Stomach (tissue), 9 donors: ENCODE data around the gene RPL3. TPM values are rescaled to one million over a fixed set of nuclear protein-coding genes. Genes with fewer than 3 reads are reported as not detected.
A peak's percentile ranks its signal among the peaks of the same experiment; 100 is the strongest.
"Not testable (repeated sequence)": the region's sequence is repeated elsewhere in the genome, so short reads cannot be mapped to it uniquely, and the experiment has no call there.

Experiments used
- DNase-seq, 2 donors: peaks; one replicate each; pipeline versions ENCODE4 v3.0.0 to v3.0.0-alpha.2; 2013 to 2019
- H3K27ac ChIP-seq, 5 donors: fragments of 200-600 bp in 4 of 5; sonication (generic) in 4 of 5; one replicate each; pipeline ENCODE4 v1.5.1; 2013 to 2019; ENCODE audit warnings: mild to moderate bottlenecking in 1 of 5, moderate library complexity in 1 of 5
- H3K27me3 ChIP-seq, 3 donors: fragments of 200-600 bp; sonication (generic); one replicate each; pipeline ENCODE4 v1.5.1; 2017 to 2019; ENCODE audit warnings: mixed run types in 1 of 3
- H3K36me3 ChIP-seq, 4 donors: fragments of 200-600 bp; sonication (generic); 1 replicate in 3 of 4; 2 replicates in 1 of 4; pipeline ENCODE4 v1.5.1; 2016 to 2019
- H3K4me1 ChIP-seq, 4 donors: fragments of 200-600 bp; sonication (generic); one replicate each; pipeline ENCODE4 v1.5.1; 2016 to 2019
- H3K4me3 ChIP-seq, 4 donors: fragments of 200-600 bp; sonication (generic) in 3 of 4; one replicate each; pipeline ENCODE4 v1.5.1; 2016 to 2019; ENCODE audit warnings: mild to moderate bottlenecking in 1 of 4
- H3K9me3 ChIP-seq, 4 donors: fragments of 200-600 bp; sonication (generic); one replicate each; pipeline ENCODE4 v1.5.1; 2016 to 2019
- EP300 ChIP-seq: sonication (generic); formaldehyde crosslinking; IDR thresholded peaks from one replicate; pipeline ENCODE4 v1.6.1; 2017; ENCODE audit warnings: antibody characterized with exemption
- POLR2A ChIP-seq, 4 donors: fragments of 450-650 bp; IDR thresholded peaks; one replicate each; pipeline ENCODE4 v1.6.1; 2016; ENCODE audit warnings: antibody characterized with exemption in 4 of 4, control low read depth in 2 of 4, mild to moderate bottlenecking in 1 of 4, moderate library complexity in 1 of 4
- POLR2AphosphoS5 ChIP-seq, 3 donors: sonication (generic); formaldehyde crosslinking; IDR thresholded peaks; one replicate each; pipeline ENCODE4 v1.6.1; 2016; ENCODE audit warnings: antibody characterized with exemption in 3 of 3
- WGBS, 5 donors: extraction: QIAGEN DNeasy Blood & Tissue Kit in 3 of 5; methylation state at CpG; one replicate each; pipeline versions ENCODE4 v1.1.5 to v1.1.7; 2013 to 2018; 5-methylcytosine and 5-hydroxymethylcytosine counted together
- intact Hi-C: fragments of 100-400 bp; cut with DNase I; formaldehyde crosslinking; loops from one replicate; pipeline ENCODE4 v1.15.1; 2023; ENCODE audit warnings: low total_unique reads
- polyA plus RNA-seq, 3 donors: library from polyadenylated mRNA; stranded (reverse); fragments of 200-250 nt; gene quantifications; one replicate each; pipeline ENCODE4 v1.2.3, GENCODE V29; 2013
- total RNA-seq, 5 donors: library from RNA; depleted of rRNA; stranded (reverse); fragments of >200 nt; gene quantifications; one replicate each; pipeline versions ENCODE4 v1.1.0 to v1.2.3, GENCODE V29; 2014 to 2016
- TF ChIP-seq, protein P1 (sequence below), 7 experiments: fragments of 450-650 bp in 4 of 7; fragments of 200-600 bp in 3 of 7; sonication (generic) in 3 of 7; IDR thresholded peaks; one replicate each; pipeline ENCODE4 v1.5.1; 2016 to 2019; ENCODE audit warnings: antibody characterized with exemption in 7 of 7, control low read depth in 2 of 7, mild to moderate bottlenecking in 1 of 7
- donor health status: healthy with polysubstance abuse.
- donor health status: Bipolar disorder and iron deficiency.
- donor health status: healthy.

RPL3 gene
- total and polyA plus RNA-seq, 8 donors = 940 to 5,267 (median 2,482) TPM

GRCh38 chr22:39348909-39349505 is 29.6 kb upstream of the RPL3 start:
- peaks cover 8 to 30% (median 18%) of the 10 kb centered on the region in 4 donors for H3K4me1 ChIP-seq
- H3K36me3 ChIP-seq = no peaks in the 10 kb centered on the region
- H3K27me3 ChIP-seq = no peaks in the 10 kb centered on the region
- 24 to 50% (median 36%) methylated on average over 11 of the region's 11 CpGs for WGBS, 5 donors
- no peaks in the 10 kb centered on the region for H3K9me3 ChIP-seq
- TF ChIP-seq POLR2A (IDR thresholded peaks at IDR 0.05) = no peak
- TF ChIP-seq EP300 = no peak
- TF ChIP-seq, protein P1, sequence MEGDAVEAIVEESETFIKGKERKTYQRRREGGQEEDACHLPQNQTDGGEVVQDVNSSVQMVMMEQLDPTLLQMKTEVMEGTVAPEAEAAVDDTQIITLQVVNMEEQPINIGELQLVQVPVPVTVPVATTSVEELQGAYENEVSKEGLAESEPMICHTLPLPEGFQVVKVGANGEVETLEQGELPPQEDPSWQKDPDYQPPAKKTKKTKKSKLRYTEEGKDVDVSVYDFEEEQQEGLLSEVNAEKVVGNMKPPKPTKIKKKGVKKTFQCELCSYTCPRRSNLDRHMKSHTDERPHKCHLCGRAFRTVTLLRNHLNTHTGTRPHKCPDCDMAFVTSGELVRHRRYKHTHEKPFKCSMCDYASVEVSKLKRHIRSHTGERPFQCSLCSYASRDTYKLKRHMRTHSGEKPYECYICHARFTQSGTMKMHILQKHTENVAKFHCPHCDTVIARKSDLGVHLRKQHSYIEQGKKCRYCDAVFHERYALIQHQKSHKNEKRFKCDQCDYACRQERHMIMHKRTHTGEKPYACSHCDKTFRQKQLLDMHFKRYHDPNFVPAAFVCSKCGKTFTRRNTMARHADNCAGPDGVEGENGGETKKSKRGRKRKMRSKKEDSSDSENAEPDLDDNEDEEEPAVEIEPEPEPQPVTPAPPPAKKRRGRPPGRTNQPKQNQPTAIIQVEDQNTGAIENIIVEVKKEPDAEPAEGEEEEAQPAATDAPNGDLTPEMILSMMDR (IDR thresholded peaks at IDR 0.05) = no peak
- no peak for TF ChIP-seq POLR2AphosphoS5 (IDR thresholded peaks at IDR 0.05)
- intact Hi-C loops = no loop called here
- peak overlapping the region; percentile 71 to 89 (median 78) for H3K4me3 ChIP-seq
- peak overlapping the region in 4 of 5 donors; percentile 25 to 80 (median 44) for H3K27ac ChIP-seq
- DNase-seq = peak in 1 of 2 donors; percentile 71

DNA sequence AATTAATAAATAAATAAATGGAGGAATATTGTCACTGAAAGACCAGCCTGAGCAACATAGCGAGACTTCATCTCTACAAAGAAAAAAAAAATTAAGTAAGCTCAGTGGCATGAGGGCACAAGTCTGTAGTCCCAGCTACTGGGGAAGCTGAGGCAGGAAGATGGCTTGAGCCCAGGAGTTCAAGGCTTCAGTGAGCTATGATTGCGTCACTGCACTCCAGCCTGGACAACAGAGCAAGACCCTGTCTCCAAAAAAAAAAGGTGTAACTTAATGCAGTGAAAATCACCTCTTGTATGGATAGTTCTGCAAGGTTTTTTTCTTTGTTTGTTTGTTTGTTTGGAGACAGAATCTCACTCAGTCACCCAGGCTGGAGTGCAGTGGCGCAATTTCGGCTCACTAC is 25.8 kb upstream of the RPL3 start:
- no peak overlapping the region for H3K27ac ChIP-seq
- H3K4me1 ChIP-seq = peaks cover 1 to 21% (median 12%) of the 10 kb centered on the region in 4 donors
- TF ChIP-seq EP300 (no peak), POLR2AphosphoS5 (IDR thresholded peaks at IDR 0.05) (no peak)
- no peak for DNase-seq
- H3K9me3 ChIP-seq = no peaks in the 10 kb centered on the region
- no peaks in the 10 kb centered on the region for H3K36me3 ChIP-seq
- intact Hi-C loops = no loop called here
- 86 to 96% (median 93%) methylated on average over 4 of the region's 4 CpGs for WGBS, 5 donors
- H3K27me3 ChIP-seq = no peaks in the 10 kb centered on the region
- H3K4me3 ChIP-seq = no peak overlapping the region

GRCh38 chr22:39344046-39344390 is 24.6 kb upstream of the RPL3 start:
- H3K36me3 ChIP-seq = no peaks in the 10 kb centered on the region
- H3K27ac ChIP-seq = no peak overlapping the region
- no peaks in the 10 kb centered on the region for H3K27me3 ChIP-seq
- no peak overlapping the region for H3K4me3 ChIP-seq
- WGBS, 5 donors = 65 to 84% (median 70%) methylated on average over 8 of the region's 8 CpGs
- no peak for TF ChIP-seq POLR2A (IDR thresholded peaks at IDR 0.05)
- no peak for TF ChIP-seq EP300
- TF ChIP-seq, protein P1 (IDR thresholded peaks at IDR 0.05) = no peak
- TF ChIP-seq POLR2AphosphoS5 (IDR thresholded peaks at IDR 0.05) = no peak
- peaks cover 0 to 12% (median 6%) of the 10 kb centered on the region in 4 donors for H3K4me1 ChIP-seq
- intact Hi-C loops = no loop called here
- no peak for DNase-seq
- H3K9me3 ChIP-seq = no peaks in the 10 kb centered on the region

- 23 to 29% (median 26%) methylated on average over 14 to 15 of the region's 15 CpGs for WGBS, 5 donors
- intact Hi-C loops = no loop called here
- Histone ChIP-seq H3K4me3 (no peak overlapping the region), H3K27me3 (no peaks in the 10 kb centered on the region), H3K4me1 (peaks cover 0 to 10% (median 4%) of the 10 kb centered on the region in 4 donors), H3K9me3 (no peaks in the 10 kb centered on the region), H3K36me3 (no peaks in the 10 kb centered on the region), H3K27ac (no peak overlapping the region)
- TF ChIP-seq POLR2A (IDR thresholded peaks at IDR 0.05) = no peak
- TF ChIP-seq POLR2AphosphoS5 (IDR thresholded peaks at IDR 0.05) = peak in 1 of 3 donors; percentile 56
- TF ChIP-seq EP300 = no peak
- TF ChIP-seq, protein P1 (IDR thresholded peaks at IDR 0.05) = peak in 5 of 7 experiments; percentile 49 to 71 (median 61)
- peak; percentile 75 to 90 for DNase-seq
Observed at GRCh38 chr22:39343259-39344045, 24.0 kb upstream of the RPL3 start.

DNA sequence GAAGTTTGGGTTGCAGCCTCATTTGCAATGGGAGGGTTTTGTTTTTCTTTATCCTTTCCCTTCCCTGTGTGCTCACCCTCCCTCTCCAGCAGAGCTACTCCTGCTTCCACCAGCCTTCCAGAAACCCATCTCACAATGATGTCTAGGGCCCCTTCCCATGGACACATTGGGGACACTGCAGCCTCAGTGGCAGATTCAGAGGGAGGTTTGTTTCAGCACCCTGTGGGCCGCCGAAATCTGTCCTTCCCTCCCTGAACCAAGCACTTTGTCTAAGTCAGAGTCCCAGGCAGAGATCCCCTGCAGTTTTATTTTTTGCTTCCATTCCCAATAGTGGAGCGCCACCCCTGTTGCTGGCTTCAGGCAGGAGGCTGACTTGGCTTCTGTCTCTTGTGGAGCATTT is 21.8 kb upstream of the RPL3 start:
- intact Hi-C loops = no loop called here
- 74 to 93% (median 81%) methylated on average over 3 of the region's 3 CpGs for WGBS, 5 donors
- no peak for DNase-seq

DNA sequence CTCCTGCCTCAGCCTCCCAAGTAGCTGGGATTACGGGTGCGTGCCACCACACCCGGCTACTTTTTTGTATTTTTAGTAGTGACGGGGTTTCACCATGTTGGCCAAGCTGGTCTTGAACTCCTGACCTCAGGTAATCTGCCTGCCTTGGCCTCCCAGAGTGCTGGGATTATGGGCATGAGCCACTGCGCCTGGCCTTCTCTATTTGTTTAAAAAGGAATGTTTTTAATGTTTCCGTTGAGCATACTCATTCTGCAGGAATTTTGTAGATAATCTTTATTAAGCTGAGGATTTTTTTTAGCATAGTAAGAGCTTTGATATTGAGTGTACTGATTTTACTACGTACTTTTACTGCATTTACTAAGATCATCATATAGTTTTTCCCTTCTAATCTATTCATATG is 20.4 kb upstream of the RPL3 start:
- WGBS, 5 donors = 51 to 62% (median 54%) methylated on average over 7 of the region's 7 CpGs
- H3K9me3 ChIP-seq, intact Hi-C loops, H3K27me3 ChIP-seq, DNase-seq, H3K36me3 ChIP-seq, H3K4me3 ChIP-seq, H3K27ac ChIP-seq: not testable (repeated sequence)
- H3K4me1 ChIP-seq = peaks cover 0 to 10% (median 4%) of the 10 kb centered on the region in 4 donors

More for the DNA sequence above, 21.8 kb upstream of the RPL3 start:
- TF ChIP-seq, protein P1 (IDR thresholded peaks at IDR 0.05) = no peak
- H3K4me1 ChIP-seq = peaks cover 0 to 10% (median 4%) of the 10 kb centered on the region in 4 donors
- no peaks in the 10 kb centered on the region for H3K36me3 ChIP-seq
- no peak overlapping the region for H3K27ac ChIP-seq
- H3K4me3 ChIP-seq = no peak overlapping the region
- H3K9me3 ChIP-seq = no peaks in the 10 kb centered on the region
- no peaks in the 10 kb centered on the region for H3K27me3 ChIP-seq
